Neural cell (in vitro differentiated cells): ENCODE measurements around the gene FNDC3B. TPM values are rescaled to one million over a fixed set of nuclear protein-coding genes. Genes with fewer than 3 reads are reported as not detected.

Source experiments
- H2AFZ ChIP-seq: fragments of 200-600, 300-800 bp; sonication (generic), shearing (Covaris generic); 2 replicates; pipeline ENCODE4 v1.6.0; 2014; ENCODE audit warnings: low read depth, mild to moderate bottlenecking, antibody characterized with exemption, low read length, moderate library complexity
- H3F3A ChIP-seq: fragments of 200-600 bp; shearing (Covaris generic); 2 replicates; pipeline ENCODE4 v1.6.1; 2016; ENCODE audit warnings: mild to moderate bottlenecking, moderate library complexity, mixed read lengths, antibody characterized with exemption, low read length; ENCODE audit not compliant: insufficient read depth, poor library complexity, severe bottlenecking
- H3K27ac ChIP-seq: fragments of 200-600, 300-800 bp; sonication (generic), shearing (Covaris generic); 2 replicates; pipeline ENCODE4 v1.5.1; 2014; ENCODE audit warnings: mild to moderate bottlenecking, low read length, moderate library complexity
- H3K27me3 ChIP-seq: fragments of 300-800, 200-600 bp; sonication (generic), shearing (Covaris generic); 2 replicates; pipeline ENCODE4 v1.6.0; 2014; ENCODE audit warnings: mild to moderate bottlenecking, low read depth, low read length, moderate library complexity; ENCODE audit not compliant: insufficient read depth
- H3K36me3 ChIP-seq: fragments of 300-800, 200-600 bp; sonication (generic), shearing (Covaris generic); 2 replicates; pipeline ENCODE4 v1.5.1; 2014; ENCODE audit warnings: mild to moderate bottlenecking, antibody characterized with exemption, low read length, moderate library complexity; ENCODE audit not compliant: insufficient read depth
- H3K4me2 ChIP-seq: fragments of 300-800, 200-600 bp; sonication (generic), shearing (Covaris generic); 2 replicates; pipeline ENCODE4 v1.6.0; 2014; ENCODE audit warnings: mild to moderate bottlenecking, low read length
- H3K4me3 ChIP-seq: fragments of 300-800, 200-600 bp; sonication (generic), shearing (Covaris generic); 2 replicates; pipeline ENCODE4 v1.5.1; 2014; ENCODE audit warnings: mild to moderate bottlenecking, low read length, moderate library complexity
- H3K79me2 ChIP-seq: fragments of 200-600 bp; shearing (Covaris generic); replicated peaks from 2 replicates; pipeline ENCODE4 v1.6.0; 2014; ENCODE audit warnings: mild to moderate bottlenecking, low read length, moderate library complexity; ENCODE audit not compliant: insufficient read depth
- H3K9ac ChIP-seq: fragments of 300-800, 200-600 bp; sonication (generic), shearing (Covaris generic); 2 replicates; pipeline ENCODE4 v1.6.1; 2016; ENCODE audit warnings: mild to moderate bottlenecking, low read length, mixed read lengths
- H3K9me2 ChIP-seq: fragments of 200-600 bp; shearing (Covaris generic); 2 replicates; pipeline ENCODE4 v1.6.1; 2016; ENCODE audit warnings: mild to moderate bottlenecking, low read length, mixed read lengths; ENCODE audit not compliant: insufficient read depth
- H3K9me3 ChIP-seq: fragments of 200-600, 300-800 bp; sonication (generic), shearing (Covaris generic); 2 replicates; pipeline ENCODE4 v1.6.1; 2016; ENCODE audit warnings: mild to moderate bottlenecking, mixed run types, low read length, moderate library complexity, mixed read lengths
- H4K20me1 ChIP-seq: fragments of 200-600 bp; shearing (Covaris generic); 2 replicates; pipeline ENCODE4 v1.6.1; 2016; ENCODE audit warnings: mild to moderate bottlenecking, mixed run types; ENCODE audit not compliant: insufficient read depth
- EP300 ChIP-seq: fragments of 450-650 bp; conservative IDR thresholded peaks from 2 replicates; pipeline ENCODE4 v1.6.1; 2014; ENCODE audit warnings: antibody characterized with exemption, mild to moderate bottlenecking, moderate library complexity; ENCODE audit not compliant: poor library complexity, severe bottlenecking
- EZH2 ChIP-seq: fragments of 200-600, 300-800 bp; shearing (Covaris generic), sonication (generic); IDR thresholded peaks from 2 replicates; pipeline ENCODE4 v1.6.1; 2014; ENCODE audit warnings: antibody characterized with exemption, low read length, borderline replicate concordance, mild to moderate bottlenecking; ENCODE audit not compliant: insufficient read depth, poor library complexity, severe bottlenecking
- MXI1 ChIP-seq: fragments of 450-650 bp; conservative IDR thresholded peaks from 2 replicates; pipeline ENCODE4 v1.6.1; 2014; ENCODE audit warnings: antibody characterized with exemption, mild to moderate bottlenecking; ENCODE audit not compliant: poor library complexity, severe bottlenecking
- POLR2AphosphoS5 ChIP-seq: IDR thresholded peaks from 2 replicates; pipeline ENCODE4 v1.6.1; 2012
- RAD21 ChIP-seq: fragments of 450-650 bp; conservative IDR thresholded peaks from 2 replicates; pipeline ENCODE4 v1.6.1; 2014; ENCODE audit warnings: antibody characterized with exemption, mild to moderate bottlenecking, moderate library complexity
- SMC3 ChIP-seq: fragments of 450-650 bp; conservative IDR thresholded peaks from 2 replicates; pipeline ENCODE4 v1.6.1; 2014; ENCODE audit warnings: antibody characterized with exemption, mild to moderate bottlenecking, moderate library complexity; ENCODE audit not compliant: poor library complexity
- TAF1 ChIP-seq: IDR thresholded peaks from 2 replicates; pipeline ENCODE4 v1.6.1; 2012; ENCODE audit warnings: low read depth
- polyA plus RNA-seq: library from polyadenylated mRNA; depleted of rRNA; stranded (reverse); fragments of >200 nt; gene quantifications from 2 replicates; pipeline ENCODE4 v1.2.3, GENCODE V29; 2014
- TF ChIP-seq, protein P1 (sequence below): IDR thresholded peaks from 2 replicates; pipeline ENCODE4 v1.6.1; 2012; ENCODE audit warnings: borderline replicate concordance
- TF ChIP-seq, protein P2 (sequence below): fragments of 450-650 bp; IDR thresholded peaks from 2 replicates; pipeline ENCODE4 v1.5.1; 2014; ENCODE audit warnings: antibody characterized with exemption, mild to moderate bottlenecking, moderate library complexity; ENCODE audit not compliant: poor library complexity, severe bottlenecking

The FNDC3B gene
- polyA plus RNA-seq, 1 donor from 2014 or later, result 4.9 TPM

DNA sequence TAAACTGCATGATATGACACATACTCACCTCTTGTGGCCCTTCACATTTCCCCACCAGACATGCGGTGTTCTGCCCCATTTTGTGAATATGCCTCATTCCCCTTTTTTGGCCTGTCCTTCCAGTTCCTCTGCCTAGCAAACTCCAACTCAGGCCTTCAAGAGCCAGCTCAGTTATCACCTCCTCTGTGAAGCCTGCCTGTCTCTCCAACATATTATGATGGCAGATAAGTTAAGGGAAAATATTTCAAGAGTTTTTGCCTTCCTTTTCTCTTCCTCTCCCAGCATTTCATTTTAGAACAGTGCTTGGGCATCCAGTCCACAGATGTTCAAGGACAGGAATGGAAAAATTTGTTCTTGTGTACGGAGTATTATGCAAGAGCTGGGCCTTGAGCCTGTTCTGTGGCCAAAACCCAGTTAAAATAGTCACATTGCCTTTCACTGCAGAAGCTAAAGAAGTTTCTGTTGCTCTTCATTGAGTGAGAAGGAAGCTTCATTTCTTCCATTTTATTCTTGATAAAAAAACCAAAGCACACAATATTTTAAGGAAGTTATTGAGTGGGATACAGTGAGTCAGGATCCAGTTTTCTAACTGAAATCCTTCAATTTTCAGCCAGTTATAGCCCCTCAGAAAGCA, 216.8 kb downstream of the FNDC3B start:
- TF ChIP-seq, protein P1, sequence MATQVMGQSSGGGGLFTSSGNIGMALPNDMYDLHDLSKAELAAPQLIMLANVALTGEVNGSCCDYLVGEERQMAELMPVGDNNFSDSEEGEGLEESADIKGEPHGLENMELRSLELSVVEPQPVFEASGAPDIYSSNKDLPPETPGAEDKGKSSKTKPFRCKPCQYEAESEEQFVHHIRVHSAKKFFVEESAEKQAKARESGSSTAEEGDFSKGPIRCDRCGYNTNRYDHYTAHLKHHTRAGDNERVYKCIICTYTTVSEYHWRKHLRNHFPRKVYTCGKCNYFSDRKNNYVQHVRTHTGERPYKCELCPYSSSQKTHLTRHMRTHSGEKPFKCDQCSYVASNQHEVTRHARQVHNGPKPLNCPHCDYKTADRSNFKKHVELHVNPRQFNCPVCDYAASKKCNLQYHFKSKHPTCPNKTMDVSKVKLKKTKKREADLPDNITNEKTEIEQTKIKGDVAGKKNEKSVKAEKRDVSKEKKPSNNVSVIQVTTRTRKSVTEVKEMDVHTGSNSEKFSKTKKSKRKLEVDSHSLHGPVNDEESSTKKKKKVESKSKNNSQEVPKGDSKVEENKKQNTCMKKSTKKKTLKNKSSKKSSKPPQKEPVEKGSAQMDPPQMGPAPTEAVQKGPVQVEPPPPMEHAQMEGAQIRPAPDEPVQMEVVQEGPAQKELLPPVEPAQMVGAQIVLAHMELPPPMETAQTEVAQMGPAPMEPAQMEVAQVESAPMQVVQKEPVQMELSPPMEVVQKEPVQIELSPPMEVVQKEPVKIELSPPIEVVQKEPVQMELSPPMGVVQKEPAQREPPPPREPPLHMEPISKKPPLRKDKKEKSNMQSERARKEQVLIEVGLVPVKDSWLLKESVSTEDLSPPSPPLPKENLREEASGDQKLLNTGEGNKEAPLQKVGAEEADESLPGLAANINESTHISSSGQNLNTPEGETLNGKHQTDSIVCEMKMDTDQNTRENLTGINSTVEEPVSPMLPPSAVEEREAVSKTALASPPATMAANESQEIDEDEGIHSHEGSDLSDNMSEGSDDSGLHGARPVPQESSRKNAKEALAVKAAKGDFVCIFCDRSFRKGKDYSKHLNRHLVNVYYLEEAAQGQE, result no peak
- TF ChIP-seq EZH2, result no peak
- no peak for TF ChIP-seq TAF1
- TF ChIP-seq RAD21, result no peak
- no peak for TF ChIP-seq MXI1
- H3K27me3 ChIP-seq, result no peaks in the 10 kb centered on the region
- H3K9me3 ChIP-seq, result no peaks in the 10 kb centered on the region
- H3K79me2 ChIP-seq, result no peaks in the 10 kb centered on the region
- H3K4me2 ChIP-seq, result no peak overlapping the region
- H3K27ac ChIP-seq, result no peak overlapping the region
- H2AFZ ChIP-seq, result no peak overlapping the region
- H4K20me1 ChIP-seq, result no peaks in the 10 kb centered on the region
- H3F3A ChIP-seq, result no peaks in the 10 kb centered on the region
- no peaks in the 10 kb centered on the region for H3K9me2 ChIP-seq
- H3K9ac ChIP-seq, result no peak overlapping the region
- H3K4me3 ChIP-seq, result no peak overlapping the region
- no peaks in the 10 kb centered on the region for H3K36me3 ChIP-seq

DNA sequence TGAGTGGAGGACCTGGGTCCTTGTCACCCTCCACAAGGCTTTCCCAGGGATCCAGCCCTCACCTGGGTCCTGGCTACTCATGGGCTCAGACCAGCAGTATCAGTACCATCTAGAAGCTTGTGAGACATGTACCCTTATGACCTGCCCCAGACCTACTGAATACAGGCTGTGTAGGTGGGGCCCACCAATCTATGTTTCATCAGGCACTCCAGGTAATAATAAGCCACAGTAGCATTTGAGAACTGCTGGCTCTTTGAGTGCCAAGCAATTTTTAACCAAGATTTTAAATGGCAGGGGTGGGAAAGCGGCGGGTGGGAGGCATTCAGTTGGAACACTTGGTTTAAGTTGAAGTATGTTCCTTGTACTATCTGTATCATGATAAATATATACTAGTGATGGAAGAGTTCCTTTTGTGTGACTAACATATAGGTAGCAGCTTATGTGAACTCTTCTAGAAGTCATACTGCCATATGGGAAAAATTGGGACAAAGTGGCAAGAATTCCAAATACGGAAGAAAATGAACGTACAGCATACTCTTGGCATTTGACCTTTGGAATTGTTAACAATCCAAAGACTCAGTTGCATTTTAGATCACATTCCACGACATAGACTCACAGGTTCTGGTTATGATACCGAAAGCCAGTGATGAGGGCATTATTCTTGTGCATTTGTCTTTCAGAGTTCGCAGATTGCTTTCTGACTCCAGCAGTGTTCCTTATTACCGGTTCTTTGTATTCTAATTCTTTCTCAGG, 218.4 kb downstream of the FNDC3B start:
- Histone ChIP-seq H4K20me1 (no peaks in the 10 kb centered on the region), H3K9me3 (no peaks in the 10 kb centered on the region), H3F3A (no peaks in the 10 kb centered on the region), H3K36me3 (no peaks in the 10 kb centered on the region), H3K27me3 (no peaks in the 10 kb centered on the region), H3K79me2 (no peaks in the 10 kb centered on the region), H3K9ac (no peak overlapping the region), H3K9me2 (no peaks in the 10 kb centered on the region), H3K4me2 (no peak overlapping the region), H3K27ac (no peak overlapping the region), H3K4me3 (no peak overlapping the region), H2AFZ (no peak overlapping the region)
- no peak for TF ChIP-seq RAD21
- TF ChIP-seq MXI1, result no peak
- no peak for TF ChIP-seq POLR2AphosphoS5
- TF ChIP-seq TAF1, result no peak
- TF ChIP-seq, protein P1, result no peak
- TF ChIP-seq, protein P2, sequence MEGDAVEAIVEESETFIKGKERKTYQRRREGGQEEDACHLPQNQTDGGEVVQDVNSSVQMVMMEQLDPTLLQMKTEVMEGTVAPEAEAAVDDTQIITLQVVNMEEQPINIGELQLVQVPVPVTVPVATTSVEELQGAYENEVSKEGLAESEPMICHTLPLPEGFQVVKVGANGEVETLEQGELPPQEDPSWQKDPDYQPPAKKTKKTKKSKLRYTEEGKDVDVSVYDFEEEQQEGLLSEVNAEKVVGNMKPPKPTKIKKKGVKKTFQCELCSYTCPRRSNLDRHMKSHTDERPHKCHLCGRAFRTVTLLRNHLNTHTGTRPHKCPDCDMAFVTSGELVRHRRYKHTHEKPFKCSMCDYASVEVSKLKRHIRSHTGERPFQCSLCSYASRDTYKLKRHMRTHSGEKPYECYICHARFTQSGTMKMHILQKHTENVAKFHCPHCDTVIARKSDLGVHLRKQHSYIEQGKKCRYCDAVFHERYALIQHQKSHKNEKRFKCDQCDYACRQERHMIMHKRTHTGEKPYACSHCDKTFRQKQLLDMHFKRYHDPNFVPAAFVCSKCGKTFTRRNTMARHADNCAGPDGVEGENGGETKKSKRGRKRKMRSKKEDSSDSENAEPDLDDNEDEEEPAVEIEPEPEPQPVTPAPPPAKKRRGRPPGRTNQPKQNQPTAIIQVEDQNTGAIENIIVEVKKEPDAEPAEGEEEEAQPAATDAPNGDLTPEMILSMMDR, result no peak
- no peak for TF ChIP-seq SMC3
- no peak for TF ChIP-seq EZH2
- TF ChIP-seq EP300, result no peak
